GM12864 (cell line): ENCODE measurements around the gene ALX3.

ENCODE experiments used
- DNase-seq: peaks from one replicate; pipeline ENCODE4 v3.0.0-alpha.2; 2011; ENCODE audit warnings: low read depth
- H3K4me3 ChIP-seq: 2 replicates; pipeline ENCODE4 v1.5.1; 2011; ENCODE audit warnings: mild to moderate bottlenecking, low read depth, low read length, control low read depth
- TF ChIP-seq, protein P1 (sequence below): IDR thresholded peaks from 2 replicates; pipeline ENCODE4 v1.5.1; 2011; ENCODE audit warnings: low read depth, mild to moderate bottlenecking, moderate library complexity, low read length, control low read depth, inconsistent platforms; ENCODE audit errors: missing control alignments

The ALX3 gene

GRCh38 chr1:110059133-110059863, 11.2 kb downstream of the ALX3 start:
- DNase-seq, result no peak
- TF ChIP-seq, protein P1, sequence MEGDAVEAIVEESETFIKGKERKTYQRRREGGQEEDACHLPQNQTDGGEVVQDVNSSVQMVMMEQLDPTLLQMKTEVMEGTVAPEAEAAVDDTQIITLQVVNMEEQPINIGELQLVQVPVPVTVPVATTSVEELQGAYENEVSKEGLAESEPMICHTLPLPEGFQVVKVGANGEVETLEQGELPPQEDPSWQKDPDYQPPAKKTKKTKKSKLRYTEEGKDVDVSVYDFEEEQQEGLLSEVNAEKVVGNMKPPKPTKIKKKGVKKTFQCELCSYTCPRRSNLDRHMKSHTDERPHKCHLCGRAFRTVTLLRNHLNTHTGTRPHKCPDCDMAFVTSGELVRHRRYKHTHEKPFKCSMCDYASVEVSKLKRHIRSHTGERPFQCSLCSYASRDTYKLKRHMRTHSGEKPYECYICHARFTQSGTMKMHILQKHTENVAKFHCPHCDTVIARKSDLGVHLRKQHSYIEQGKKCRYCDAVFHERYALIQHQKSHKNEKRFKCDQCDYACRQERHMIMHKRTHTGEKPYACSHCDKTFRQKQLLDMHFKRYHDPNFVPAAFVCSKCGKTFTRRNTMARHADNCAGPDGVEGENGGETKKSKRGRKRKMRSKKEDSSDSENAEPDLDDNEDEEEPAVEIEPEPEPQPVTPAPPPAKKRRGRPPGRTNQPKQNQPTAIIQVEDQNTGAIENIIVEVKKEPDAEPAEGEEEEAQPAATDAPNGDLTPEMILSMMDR, result no peak
- H3K4me3 ChIP-seq, result no peak overlapping the region

DNA sequence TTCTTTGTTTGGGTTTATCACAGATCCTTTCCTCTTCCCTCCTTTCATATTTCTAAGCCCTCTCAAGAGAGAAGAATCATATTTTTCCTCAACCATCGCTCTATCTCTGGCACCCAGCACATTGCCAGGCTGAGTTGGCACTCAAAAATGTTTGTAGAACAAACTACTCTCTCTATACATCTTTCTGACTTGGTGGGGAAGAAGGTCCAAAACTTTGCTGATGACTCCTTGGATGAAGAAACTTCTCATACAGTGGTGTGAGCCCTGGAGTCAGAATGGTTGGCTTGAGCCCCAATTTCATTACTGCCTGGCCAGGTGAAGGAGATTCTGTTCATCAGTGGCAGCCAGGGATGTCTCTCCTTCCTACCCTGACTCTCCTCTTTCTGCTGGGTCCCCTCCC, 11.9 kb downstream of the ALX3 start:
- no peak overlapping the region for H3K4me3 ChIP-seq
- DNase-seq, result no peak
- TF ChIP-seq, protein P1, result no peak

DNA sequence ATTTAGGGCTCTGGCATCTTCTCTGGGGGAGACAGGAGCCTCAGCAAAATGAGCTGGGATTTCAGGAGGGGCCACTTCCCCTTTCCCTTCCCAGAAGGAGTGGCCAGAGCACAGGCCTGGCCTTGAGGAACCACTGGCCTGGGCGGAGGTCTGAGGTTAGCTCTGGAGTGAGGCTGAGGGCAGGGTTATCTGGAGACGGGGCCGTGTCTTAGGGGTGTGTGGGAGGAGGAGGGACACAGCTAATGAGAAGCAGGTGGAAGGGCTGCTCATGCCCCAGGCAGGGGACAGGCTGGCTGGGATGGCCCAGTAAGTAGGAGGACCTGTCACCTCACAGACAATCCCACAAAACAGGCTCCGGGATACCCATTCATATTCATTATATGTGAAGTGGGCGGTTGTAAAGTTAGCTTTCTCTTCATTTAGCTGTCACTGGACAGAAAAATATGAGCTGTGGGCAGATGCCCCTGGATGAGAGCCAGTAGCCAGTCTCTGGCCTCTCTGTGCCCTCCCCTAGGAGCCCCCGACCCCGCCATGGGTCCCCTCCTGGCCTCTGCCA, 12.4 kb downstream of the ALX3 start:
- TF ChIP-seq, protein P1, result no peak
- H3K4me3 ChIP-seq, result no peak overlapping the region
- no peak for DNase-seq

- DNase-seq, result no peak
- no peak overlapping the region for H3K4me3 ChIP-seq
- TF ChIP-seq, protein P1, result no peak
These were observed 13.7 kb downstream of the ALX3 start for GRCh38 chr1:110056776-110057175.

- DNase-seq, result no peak
- TF ChIP-seq, protein P1, result no peak
These were observed 14.2 kb downstream of the ALX3 start for GRCh38 chr1:110056285-110056683.

DNA sequence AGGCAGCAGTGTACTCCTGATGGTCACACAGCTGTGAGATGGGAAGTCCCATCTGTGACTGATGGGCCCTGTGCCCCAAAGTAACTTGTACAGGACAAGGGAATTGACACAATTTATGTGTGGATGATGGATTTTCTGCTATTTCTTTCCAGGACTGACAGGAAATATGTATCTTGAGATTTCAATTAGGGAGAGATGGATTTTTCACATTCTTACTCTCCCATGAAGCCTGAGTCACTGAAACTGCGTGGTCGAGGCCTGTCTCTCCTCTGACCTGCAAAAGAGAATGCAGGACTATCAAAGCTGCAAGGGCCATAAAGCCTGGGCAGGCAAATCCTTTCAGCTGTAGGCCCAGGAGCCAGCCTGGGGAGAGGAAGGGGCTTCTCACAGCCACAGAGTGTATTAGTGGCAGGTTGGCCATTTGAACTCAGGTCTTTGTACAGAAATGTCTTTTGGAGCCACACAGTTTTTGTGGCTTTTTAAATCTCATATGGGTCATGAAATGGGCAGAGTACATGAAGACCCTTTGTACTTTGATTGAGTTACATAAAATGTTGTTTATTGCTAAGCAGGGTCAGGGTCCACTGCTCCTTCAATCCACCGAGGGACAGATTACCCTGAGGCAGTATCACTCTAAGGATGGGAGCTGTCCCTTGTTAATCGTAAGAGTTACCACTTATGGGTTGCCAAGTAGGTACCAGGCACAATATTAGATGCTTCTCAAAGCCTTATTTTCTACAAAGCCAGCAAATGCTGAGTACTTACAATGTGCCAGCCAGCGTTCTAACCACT, 14.8 kb downstream of the ALX3 start:
- no peak for DNase-seq
- H3K4me3 ChIP-seq, result no peak overlapping the region
- TF ChIP-seq, protein P1, result no peak

More at GRCh38 chr1:110056285-110056683, 14.2 kb downstream of the ALX3 start:
- no peak overlapping the region for H3K4me3 ChIP-seq
